ENCODE data around the gene OSMR.

OSMR gene

GRCh38 chr5:38872826-38873225, 27.0 kb downstream of the OSMR start:
- no peak for DNase-seq

DNA sequence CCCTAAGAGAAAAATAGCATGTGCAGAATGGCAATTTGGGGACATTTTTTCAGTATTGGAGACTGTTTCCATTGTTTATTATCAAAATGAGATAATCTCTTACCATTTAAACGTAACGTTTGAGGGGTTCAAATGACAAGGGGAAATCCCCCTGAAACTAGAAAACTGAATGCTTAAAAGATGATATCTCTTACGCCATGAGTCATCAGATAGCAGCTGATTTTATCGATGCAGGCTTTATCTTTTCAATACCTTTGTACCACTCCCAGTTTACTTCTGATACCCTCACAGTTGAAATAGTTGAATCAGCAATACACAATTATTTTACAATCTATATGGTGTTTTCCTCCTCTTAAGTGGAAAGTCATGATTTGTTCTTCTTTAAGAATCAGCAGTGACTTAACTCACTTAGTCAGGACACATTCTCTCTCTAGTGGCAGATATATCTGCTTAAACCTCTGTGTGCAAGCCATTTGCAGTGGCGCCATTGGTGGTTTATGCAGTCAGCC, 29.2 kb downstream of the OSMR start:
- DNase-seq: no peak

DNA sequence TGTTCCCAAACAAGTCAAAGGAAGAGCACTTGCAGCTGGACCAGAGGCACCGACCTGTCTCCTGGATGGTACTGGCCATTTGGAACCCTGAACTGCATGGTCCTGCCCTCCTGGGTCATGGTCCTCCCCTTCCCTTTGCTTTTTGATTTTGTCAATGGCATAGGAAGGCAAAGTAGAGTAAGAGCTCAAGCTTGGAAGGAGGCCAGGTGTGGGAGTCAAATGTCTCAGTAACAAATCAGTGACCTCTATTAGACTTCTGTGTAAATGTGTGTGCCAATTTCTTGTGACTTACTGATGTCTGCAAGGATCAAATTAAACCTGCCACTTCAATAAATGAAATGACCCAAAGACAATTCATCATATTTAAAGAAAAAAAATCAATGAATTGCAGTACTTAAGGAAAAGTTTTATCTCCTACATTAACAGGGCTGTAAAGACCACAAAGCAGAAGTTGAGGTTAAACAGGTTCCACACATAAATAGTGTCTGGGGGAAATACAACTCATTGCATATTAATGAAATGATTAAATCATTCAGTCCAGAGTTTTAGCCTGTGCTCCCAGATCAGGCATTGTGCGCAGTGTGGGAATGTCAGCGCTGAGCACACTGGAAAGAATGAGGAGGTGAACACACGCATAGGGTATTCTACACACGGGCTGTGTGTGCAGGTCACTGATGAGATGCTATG, 32.7 kb downstream of the OSMR start:
- DNase-seq: no peak

DNA sequence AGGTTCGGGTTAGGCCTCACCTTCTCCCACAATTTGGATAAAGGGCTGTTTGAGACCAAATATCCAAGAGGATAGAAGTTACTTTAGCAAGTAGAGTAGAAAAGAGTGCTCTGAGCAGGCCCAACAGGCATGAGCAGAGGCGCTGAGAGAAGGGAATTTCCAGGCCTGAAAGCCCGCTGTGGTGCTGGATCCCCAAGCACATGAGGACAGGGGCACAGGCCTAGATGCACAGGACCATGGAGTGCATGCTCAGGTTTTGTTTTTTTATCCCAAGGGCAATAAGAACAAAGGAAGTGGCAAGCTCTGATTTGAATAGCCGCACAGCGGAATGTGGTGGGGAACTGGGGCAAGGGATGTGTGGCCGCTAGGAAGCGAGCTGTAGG, 33.3 kb downstream of the OSMR start:
- no peak for DNase-seq

DNA sequence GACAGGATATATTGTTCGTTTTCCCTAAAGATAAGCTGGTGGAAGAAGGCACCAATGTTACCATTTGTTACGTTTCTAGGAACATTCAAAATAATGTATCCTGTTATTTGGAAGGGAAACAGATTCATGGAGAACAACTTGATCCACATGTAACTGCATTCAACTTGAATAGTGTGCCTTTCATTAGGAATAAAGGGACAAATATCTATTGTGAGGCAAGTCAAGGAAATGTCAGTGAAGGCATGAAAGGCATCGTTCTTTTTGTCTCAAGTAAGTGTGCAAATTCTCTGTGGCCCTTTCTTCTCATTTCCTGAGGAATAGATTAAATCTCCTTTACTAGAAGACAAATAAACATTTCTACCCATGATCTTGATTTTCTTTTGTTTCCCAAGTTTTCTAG, 38.0 kb downstream of the OSMR start:
- DNase-seq: no peak

- DNase-seq: no peak
Measured at GRCh38 chr5:38885208-38885607, 39.4 kb downstream of the OSMR start.

DNA sequence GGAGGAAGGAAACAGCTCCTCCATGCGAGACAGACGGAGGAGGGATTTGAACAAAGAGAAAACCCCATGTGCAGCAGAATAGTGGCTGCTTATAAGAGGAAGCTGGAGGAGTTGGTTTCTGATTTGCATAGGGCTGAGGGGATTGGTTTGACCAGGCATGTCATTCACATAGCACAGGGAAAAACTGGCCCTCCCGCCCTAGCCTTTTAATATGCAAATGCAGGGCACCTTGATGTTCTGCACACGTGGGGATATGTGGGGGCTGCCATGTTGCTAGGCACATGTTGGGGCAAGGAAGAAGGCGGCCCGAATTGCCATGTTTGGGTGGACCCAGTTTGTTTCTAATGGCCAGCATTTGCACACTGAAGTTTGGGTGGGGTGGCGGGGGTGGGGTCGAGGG, 42.2 kb downstream of the OSMR start:
- no peak for DNase-seq

- DNase-seq: no peak
Measured at GRCh38 chr5:38889424-38889823, 43.6 kb downstream of the OSMR start.

- DNase-seq: no peak
Measured at GRCh38 chr5:38891563-38891962, 45.8 kb downstream of the OSMR start.

- no peak for DNase-seq
Measured at GRCh38 chr5:38892363-38892762, 46.6 kb downstream of the OSMR start.

- DNase-seq: no peak
Measured at GRCh38 chr5:38896760-38897159, 50.9 kb downstream of the OSMR start.

GRCh38 chr5:38899936-38900335, 54.1 kb downstream of the OSMR start:
- no peak for DNase-seq

- no peak for DNase-seq
Measured at GRCh38 chr5:38905516-38905915, 59.7 kb downstream of the OSMR start.

DNA sequence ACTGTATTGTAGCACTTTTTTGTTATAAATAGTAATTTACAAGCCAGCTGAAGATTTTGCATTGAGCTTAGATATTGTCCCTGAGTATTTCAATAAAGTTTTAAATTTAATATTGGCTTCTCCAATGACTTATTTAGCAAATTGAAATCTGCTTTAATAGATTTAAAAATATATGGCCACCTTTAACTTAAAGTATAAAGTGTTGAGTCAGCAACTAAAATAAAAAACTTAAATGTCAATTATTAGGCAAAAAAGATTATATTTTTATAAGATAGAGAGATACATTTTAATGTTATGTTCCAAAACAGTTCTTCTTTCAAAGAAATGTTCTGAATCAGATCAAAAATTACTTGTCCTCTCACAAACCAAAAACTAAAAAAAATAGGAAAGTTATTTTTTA, 60.7 kb downstream of the OSMR start:
- DNase-seq: no peak

GRCh38 chr5:38911933-38912332, 66.1 kb downstream of the OSMR start:
- no peak for DNase-seq

- no peak for DNase-seq
Measured at GRCh38 chr5:38913714-38914113, 67.9 kb downstream of the OSMR start.

DNA sequence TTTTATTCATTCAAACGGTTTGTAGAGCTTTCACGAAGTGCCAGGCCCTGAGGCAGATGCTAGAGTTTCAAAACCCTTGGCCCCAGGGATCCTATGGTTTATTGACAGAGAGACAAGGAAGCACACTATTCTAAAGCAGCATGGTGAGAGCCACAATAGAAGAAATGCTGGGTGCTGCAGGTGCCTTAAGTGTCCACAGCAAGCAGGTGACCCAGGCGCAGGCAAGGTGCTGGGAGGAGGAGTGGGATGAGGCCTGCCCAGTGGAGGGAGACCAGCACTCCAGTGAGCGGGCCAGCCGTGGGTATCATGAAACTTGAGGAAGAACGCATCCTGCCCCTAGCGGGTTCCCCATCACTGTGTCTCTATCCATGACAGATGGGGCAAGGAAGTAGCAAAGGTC, 71.0 kb downstream of the OSMR start:
- DNase-seq: no peak

- no peak for DNase-seq
Measured at GRCh38 chr5:38921174-38921573, 75.4 kb downstream of the OSMR start.

DNA sequence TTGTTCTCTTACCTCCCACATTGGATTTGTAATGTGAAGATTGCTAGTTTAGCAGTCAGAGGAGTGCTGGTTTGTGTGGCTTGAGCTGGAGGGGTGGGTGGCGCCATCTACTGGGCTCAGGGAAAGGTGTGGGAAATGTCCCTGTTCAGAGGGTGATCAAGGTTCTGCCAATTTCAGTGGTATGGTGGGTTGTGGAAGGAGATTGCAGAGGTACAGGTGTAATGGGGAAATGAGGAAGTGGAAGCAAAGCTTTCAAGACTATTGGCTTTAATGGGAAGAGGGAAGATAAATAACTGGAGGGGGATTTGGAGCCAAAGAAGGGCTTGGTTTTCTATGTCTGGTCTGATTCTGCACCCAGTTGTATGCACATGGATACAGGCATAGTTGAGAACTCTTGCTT, 76.4 kb downstream of the OSMR start:
- peak; percentile 62 for DNase-seq

DNA sequence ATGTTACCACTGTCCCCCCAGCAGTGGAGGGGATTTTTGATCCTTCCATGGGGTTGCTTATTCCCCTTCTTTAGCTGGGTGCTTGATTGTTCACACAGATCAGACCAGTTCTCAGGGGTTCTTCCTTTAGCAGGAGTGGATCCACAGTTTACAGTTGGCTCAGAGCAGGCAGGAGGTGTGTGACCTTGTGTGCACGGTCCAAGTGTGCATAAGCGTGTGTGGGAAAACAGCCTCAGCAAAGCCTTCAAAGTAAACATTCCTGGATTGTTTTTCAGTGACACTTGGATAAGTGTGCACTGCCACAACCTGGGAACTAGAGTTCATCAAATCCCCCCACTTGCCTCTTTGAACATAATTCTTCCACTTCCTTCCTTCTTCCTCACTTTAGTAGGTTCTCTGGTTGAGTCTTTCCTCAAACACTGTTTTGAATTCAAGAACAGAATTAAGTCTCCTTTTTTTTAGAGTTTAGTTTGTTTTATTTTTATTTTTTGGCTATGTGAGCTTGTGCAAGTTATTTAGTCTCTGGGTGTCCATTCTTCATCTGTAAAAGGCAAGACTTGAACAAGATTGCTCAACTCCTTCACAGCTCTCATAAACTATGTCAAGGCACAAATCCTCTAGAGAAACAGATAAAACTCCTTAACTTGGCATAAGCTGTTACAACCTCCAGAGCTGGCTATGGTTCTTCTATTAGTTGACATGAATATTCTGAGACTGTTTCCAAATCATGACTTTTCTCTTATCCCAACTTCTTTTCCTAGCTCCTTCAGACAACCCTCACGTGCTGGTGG, 78.0 kb downstream of the OSMR start:
- DNase-seq: no peak

- DNase-seq: no peak
Measured at GRCh38 chr5:38925154-38925925, 79.5 kb downstream of the OSMR start.

GRCh38 chr5:38926121-38926520, 80.3 kb downstream of the OSMR start:
- DNase-seq: no peak

DNA sequence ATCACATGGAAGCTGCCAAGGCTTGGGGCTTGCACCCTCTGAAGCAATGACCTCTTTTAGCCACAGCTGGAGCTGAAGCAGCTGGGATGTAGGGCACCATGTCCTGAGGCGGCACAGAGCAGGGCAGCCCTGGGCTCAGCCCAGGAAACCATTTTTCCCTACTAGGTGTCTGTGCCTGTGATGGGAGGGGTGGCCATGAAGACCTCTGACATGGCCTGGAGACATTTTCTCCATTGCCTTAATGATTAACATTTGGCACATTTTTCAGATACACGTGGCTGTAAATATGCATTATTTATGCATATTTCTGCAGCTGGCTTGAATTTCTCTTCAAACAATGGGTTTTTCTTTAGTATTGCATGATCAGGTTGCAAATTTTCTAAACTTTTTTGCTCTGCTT, 81.7 kb downstream of the OSMR start:
- no peak for DNase-seq

DNA sequence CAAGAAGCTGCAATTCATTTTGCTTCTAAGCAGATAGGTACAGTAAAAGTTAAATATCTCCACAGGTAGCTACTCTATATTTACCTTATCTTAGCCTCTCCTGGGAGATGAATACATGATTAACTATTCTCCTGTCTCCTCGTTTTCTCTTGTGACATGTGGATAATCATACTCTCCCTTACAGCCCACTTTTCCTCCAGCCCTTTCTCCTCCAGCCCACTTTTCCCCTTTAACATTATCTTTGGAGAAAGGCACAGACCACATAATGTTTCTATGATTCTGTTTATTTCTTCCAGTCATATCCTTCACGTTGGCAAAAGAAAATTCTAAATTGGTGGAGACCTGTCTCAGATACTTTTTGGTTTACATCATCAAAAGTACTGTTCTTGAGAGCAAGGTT, 84.0 kb downstream of the OSMR start:
- no peak for DNase-seq

Measured in stimulated activated CD4-positive, alpha-beta T cell treated with anti-CD3 and anti-CD28 coated beads, Interleukin-15, amount 100 ng/mL, for 24 hours (primary cell).